Stimulated activated CD8-positive, alpha-beta memory T cell treated with anti-CD3 and anti-CD28 coated beads, Interleukin-12 subunit alpha, Interleukin-12 subunit beta, amount 100 ng/mL, for 1 hour (primary cell): ENCODE results near the gene SEC61A2.

Experiments used
- DNase-seq: peaks from one replicate; pipeline ENCODE4 v3.0.0-alpha.2; 2020; ENCODE audit warnings: low read depth

Gene SEC61A2

DNA sequence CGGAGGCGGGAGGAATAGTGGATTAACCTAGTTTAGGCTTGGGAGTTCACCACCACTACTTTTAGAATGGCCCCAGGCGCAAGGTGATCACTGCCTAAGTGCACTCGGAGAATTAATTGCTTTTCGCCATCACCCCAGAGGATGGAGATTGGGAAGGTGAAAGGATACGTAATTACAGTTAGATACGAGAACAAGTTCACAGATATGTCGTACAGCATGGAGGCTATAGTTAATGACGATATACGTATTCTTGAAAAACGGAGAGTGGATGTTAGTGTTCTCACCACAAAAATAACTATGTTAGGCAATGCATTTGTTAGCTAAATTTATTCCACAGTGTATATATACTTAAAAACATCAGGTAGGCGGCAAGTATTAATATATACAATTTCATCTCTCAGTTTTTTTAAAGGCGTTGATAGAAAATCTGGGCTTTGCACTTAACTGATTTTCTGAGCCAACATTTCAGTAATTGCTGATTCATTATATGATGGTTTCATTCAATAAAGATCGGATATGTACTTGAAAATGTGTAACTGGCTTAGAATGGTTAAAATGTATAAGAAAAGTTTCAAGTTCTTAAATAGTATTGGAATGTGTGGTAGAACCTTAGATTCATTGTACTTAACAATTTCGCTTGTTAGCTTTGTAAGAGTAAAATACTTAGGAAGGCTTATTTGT is 67.2 kb downstream of the SEC61A2 start:
- DNase-seq = no peak

DNA sequence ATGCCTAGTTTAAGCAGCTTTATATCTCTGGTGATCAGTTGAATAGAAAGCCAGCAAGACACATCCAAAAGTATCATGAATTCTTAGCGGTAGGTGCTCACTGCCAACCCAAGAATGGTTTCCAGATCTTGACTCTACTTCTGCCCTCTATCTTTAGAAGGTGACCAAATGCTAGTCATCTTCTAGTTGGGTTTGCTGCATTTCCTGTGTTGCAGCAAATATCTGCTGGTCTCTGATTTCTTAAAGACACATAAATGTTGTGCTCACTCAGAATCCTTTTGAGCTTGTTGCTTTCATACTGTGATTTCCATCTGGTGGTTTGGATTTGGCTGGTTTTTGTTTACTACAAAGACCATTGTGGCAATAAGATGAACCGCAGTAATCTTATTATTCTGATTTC is 68.7 kb downstream of the SEC61A2 start:
- no peak for DNase-seq

DNA sequence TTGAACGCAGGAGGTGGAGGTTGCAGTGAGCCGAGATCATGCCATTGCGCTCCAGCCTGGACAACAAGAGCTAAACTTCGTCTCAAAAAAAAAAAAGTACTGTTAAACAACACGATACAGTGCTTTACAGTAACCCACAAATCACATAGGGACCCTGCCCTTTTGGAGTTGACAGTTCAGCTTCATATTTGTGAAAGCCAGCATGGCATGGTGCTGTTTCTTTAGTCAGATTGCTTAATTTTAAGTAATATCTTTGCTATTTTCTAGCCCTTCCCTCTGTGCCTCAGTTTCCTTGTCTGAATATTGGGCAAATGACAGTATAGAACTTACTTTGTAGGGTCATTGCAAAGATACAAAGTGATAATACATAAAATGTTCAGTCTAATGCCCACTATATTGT is 71.4 kb downstream of the SEC61A2 start:
- no peak for DNase-seq

DNA sequence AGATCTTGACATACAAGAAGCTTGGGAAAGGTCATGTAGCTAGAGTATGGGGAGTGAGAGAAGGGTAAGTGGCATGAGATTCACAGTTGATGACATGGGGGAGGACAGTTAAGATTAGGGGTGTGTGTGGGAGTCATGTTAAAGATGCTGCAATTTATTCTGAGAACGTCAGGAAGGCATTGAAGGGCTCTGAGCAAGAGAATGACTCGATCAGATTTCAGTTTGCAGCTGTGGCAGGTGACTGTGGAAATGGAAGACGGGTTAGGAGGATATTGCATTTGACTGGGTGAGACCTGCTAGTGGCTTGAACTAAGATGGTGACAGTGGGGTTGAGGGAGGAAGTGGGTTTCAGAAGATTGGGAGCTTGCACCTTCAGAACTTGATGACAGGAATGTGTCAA is 72.1 kb downstream of the SEC61A2 start:
- DNase-seq = no peak

DNA sequence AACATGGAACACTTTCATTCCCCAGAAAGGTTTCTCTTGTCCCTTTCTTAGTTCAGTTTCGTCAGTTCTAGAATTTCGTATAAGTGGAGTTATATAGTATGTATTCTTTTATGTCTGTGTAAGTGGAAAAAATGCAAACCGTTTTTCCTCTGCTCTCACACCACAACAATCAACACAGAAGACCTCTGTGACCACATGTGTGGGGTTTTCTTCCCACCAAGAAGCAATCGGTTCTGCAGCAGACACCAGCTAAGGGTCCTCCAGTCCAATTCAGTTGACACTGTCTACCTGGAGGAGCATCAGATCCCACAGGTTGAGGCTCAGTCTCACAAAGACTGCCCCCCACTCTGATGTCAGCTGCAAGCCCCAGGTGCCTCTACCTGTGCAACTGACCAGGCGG is 72.7 kb downstream of the SEC61A2 start:
- DNase-seq = no peak

DNA sequence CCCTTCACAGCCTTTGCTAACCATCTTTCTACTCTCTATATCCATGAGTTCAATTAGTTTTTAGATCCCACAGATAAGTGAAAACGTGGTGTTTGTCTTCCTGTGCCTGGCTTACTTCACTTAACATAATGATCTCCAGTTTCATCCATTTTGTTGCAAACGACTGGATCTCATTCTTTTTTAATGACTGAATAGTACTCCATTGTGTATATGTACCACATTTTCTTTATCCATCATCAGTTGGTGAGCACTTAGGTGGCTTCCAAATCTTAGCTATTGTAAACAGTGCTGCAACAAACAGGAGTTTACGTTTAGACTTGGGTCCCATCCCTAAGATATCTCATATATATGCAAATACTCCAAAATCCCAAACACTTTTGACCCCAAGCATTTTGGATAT is 75.6 kb downstream of the SEC61A2 start:
- DNase-seq = no peak

DNA sequence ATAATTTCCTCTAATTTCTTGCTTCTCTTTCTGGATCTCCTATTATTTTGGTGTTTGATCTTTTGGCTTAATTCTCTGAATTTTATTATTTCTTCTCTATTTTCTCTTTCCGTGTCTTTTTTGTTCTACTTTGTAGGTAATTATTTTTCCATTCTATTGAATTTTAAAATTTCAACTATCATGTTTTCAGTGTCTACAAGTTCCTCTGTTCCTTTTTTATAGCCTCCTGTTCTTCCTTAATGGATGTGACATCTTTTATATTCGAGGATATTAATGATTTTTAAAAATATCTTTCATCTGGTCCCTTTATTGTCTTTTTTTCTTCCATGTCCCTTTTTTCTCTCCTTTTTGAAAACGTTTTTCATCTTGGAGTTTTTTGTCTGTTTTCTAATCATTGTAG is 77.6 kb downstream of the SEC61A2 start:
- no peak for DNase-seq

DNA sequence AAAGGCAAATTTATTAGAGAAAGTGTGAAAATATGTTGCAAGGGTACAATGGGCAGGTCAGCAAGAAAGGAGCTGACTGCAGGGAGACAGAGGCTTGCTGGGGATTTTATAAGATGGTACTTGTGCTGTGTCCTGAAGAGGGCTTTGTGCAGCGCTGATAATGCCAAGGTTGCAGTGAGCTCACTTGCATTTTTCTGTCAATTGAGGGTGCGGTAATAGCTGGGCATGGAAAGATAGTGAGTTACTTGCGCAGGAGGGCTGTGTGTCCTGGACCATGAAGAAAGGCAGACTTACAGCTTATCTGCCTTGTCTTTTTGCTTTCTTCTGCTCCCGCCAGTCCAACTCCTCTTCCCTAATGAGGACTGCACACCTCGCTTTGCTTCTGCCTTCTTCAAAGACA is 79.0 kb downstream of the SEC61A2 start:
- no peak for DNase-seq

DNA sequence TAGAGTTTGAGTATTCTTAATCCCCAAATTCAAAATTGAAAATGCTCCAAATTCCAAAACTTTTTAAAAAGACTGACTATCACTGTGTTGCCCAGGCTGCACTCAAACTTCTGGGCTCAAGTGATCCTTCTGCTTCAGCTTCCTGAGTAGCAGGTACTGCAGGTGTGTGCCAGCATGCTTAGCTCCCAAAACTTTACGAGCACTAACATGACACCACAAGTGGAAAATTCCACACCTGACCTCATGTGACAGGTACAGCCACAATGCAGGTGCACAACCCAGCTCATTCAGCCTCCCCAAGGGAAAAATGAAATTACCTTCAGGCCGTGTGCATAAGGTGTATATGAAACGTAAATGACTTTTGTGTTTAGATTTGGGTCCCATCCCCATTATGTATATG is 83.0 kb downstream of the SEC61A2 start:
- DNase-seq = no peak

DNA sequence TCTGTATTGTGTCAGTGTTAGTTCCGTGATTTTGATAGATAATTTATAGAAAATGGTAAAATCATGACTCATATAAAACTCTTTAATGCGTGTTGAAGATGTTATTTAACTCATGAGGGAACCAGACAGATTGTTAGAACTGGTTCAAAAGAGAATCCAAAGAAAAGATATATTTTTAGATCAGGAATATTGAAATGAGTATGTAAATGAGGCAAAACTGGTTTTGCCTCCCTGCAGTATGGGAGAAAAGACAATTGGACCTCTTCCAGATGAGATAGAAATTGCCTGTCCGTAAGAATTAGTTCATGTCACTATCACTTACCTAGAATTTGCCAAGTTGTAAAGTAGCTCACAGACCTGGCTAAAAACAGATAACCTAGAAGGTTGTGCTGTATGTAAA is 84.1 kb downstream of the SEC61A2 start:
- DNase-seq = no peak

DNA sequence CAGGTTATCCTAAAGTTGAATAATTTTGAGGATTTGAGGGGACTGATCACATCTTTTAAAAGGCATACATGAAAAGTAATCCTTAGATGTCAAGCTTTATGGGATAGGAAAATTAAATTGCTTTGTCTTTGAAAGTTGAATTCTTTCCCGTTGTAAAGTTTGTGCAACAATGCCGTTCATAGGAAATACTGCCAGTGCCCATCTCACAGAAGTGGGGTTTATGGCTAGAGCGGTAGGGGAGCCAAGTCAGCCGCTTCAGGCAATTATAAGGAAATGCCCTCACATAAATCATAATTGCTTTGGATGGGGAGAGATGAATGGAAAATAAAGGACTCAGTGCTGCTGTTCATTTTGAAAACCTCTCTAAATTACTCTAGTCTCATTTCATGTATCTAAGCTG is 84.6 kb downstream of the SEC61A2 start:
- DNase-seq = no peak

DNA sequence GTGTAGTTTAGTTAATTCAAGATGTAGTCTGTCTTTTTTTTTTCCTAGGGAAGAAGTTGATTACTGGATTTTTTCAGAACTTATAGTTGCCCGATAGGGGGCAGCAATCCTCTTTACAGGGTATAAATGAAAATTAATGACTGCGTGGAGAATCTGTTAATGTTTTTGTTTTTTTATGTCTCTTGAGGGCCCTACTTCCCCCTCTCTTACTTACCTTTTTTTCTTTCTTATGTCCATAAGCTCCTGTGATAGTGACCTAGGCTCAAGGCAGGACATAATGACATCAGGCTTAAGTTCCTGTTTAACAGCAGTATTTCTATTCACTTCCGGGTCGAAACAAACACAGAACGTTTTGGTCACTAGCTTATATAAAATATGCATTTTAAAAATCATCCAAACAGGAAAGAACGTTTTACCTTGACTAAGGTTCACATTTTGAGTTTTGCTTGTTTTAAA is 85.3 kb downstream of the SEC61A2 start:
- DNase-seq = no peak
